GM19452 (cell line): ENCODE results near the gene SERPINA4.

Experiments
- ATAC-seq: cut with Tn5 transposase; IDR thresholded peaks from one replicate; pipeline ENCODE4 v1.9.1; 2021; ENCODE audit not compliant: unreplicated experiment

Gene SERPINA4

DNA sequence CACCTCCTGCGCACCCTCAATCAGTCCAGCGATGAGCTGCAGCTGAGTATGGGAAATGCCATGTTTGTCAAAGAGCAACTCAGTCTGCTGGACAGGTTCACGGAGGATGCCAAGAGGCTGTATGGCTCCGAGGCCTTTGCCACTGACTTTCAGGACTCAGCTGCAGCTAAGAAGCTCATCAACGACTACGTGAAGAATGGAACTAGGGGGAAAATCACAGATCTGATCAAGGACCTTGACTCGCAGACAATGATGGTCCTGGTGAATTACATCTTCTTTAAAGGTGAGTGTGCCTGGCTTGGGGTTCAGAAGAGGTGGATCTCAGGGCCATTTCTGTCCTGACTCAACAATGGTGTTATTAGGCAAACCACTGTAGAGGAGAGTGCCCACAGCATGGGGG, 53.6 kb downstream of the SERPINA4 start:
- no peak for ATAC-seq

DNA sequence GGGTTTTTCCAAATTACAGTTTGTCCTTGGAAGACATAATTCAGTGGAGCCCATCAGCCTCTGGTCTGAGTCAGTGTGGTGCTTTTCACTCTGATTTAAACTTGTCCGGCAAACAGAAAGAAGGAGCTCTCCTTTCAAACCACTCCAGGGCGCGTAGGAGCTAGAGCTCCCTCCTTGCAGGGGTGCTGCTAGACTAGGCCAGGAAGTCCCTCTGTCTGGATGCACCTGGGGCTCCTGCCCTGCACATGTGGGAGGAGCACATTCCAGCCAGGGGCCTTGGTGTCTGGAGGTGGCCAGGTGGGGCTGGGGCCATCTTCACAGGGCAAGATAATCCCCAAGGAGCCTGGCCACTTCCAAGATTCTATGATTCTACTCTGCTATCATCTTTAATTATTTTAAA, 54.0 kb downstream of the SERPINA4 start:
- ATAC-seq, result no peak

DNA sequence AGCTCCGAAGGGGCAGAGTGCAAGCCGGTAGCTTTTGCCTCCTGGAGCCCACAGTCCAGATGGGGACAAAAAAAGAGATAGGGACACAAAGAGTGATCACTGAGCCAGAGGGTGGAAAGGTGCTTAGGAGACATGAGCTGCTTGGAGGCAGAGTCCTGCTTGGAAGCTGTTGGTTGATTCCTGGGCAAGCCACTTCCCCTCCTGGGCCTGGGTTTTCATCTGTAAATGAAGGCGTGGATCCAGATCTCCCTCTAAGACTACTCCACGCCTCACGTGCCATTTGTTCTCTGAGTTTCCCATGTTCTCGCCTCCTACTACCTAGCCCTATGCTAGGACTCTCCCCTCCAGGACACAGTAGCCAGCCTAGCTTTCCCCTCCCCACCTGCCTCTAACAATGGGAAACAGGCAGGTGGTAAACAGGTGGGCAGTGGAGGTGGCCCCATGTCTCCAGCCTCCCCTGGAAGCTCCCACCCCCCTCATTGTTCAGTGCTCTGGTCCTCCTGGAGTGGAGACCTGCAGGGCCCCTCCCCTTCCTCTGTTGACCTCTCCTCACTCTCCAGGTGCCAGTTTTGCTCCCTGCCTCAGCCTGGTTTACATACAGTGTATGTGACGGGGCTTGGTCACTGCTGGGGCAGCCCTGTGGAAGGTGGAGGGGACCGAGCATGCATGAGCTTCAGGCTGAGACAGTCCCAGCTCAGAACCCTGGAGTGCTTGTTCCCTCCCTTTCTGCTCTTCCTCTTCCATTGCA, 54.8 kb downstream of the SERPINA4 start:
- ATAC-seq, result no peak

DNA sequence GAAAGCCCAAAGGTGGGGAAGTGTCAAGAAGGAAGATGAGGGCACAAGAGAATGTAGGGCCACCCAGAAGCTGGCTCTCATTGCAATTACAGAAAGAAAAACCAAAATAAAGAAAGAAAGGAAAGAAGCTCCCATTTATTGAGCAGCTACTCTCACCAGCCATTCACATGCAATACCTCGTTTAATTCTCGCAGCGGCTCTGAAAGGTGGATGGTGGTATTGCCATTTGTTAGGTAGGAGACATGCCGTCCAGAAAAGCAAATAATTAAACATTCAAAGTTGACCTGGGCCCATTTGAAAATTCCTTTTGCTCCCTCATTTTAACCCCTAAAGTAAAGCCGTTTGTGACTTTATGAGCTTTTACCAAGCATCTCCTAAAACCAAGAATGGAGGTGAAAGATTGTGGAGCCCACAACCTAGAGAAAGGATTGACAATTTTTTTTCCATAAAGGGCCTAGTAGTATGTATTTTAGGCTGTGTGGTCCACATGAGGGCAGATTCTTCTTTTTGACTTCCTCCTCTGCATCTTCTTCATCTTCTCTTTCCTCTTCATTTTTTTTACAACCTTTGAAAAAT, 56.2 kb downstream of the SERPINA4 start:
- no peak for ATAC-seq

DNA sequence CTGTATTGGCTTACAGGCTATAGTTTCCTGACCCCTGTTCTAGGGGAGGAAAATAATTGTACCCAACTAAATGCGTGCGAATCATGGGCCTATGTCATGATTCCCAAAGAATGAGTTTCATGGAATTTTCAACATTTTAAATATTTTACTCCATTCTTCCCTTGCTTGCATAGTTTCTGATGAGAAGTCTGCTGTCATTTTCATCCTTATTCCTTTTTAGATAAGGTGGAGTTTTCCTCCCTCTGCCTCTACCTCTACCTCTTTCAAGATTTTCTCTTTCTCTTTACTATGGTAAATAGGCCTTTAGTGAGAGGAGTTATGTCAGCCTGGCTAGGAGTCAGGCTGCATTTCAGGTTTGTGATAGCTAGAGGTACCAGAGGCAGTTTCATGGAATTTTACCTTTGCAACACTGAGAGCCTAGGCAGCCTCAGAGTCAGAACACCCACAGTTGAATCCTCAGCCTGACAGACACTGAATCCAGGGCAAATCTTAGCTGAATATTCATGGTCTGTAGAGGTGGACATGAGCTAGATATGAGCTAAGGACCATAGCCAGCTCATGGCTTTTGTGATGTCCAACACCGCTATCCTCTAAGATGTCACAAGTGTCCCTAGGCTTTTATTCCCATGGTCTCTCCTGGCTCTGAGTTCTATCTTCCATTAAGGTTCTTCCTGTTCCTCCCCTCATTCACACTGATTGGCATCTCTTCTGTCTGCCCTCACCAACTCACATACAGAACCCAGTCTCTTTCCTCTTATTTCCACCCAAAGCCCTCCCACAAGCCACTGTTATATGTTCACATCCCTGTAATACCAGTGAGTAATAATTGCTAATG, 57.0 kb downstream of the SERPINA4 start:
- ATAC-seq, result no peak

DNA sequence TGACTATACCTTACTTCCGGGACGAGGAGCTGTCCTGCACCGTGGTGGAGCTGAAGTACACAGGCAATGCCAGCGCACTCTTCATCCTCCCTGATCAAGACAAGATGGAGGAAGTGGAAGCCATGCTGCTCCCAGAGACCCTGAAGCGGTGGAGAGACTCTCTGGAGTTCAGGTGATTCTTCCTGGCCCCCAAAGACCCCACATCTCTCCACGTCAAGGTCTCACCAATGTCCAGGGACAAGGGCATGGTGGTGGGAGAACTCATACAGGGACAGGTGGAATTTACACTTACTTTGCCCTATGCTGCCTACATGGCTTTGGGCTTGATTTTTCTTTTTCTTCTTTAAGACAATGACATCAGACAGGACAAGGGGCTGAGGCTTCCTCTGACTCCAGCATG, 58.1 kb downstream of the SERPINA4 start:
- no peak for ATAC-seq
